HG02642 (cell line): ENCODE measurements around the gene IDH1.
"Not testable (repeated sequence)": the region's sequence is repeated elsewhere in the genome, so short reads cannot be mapped to it uniquely, and the experiment has no call there.

Source experiments
- ATAC-seq: cut with Tn5 transposase; IDR thresholded peaks from one replicate; pipeline ENCODE4 v1.9.1; 2021; ENCODE audit warnings: mild to moderate bottlenecking; ENCODE audit not compliant: unreplicated experiment, poor library complexity

IDH1 gene

GRCh38 chr2:208224802-208225201 lies 30.1 kb downstream of the IDH1 start:
- ATAC-seq, result no peak

GRCh38 chr2:208222351-208222750 lies 32.5 kb downstream of the IDH1 start:
- no peak for ATAC-seq

- ATAC-seq, result not testable (repeated sequence)
Measured at GRCh38 chr2:208221873-208222272, 33.0 kb downstream of the IDH1 start.

GRCh38 chr2:208210688-208211451 lies 44.0 kb downstream of the IDH1 start:
- no peak for ATAC-seq

GRCh38 chr2:208208335-208209085 lies 46.4 kb downstream of the IDH1 start:
- no peak for ATAC-seq

GRCh38 chr2:208207769-208208168 lies 47.1 kb downstream of the IDH1 start:
- no peak for ATAC-seq

GRCh38 chr2:208204166-208204565 lies 50.7 kb downstream of the IDH1 start:
- no peak for ATAC-seq

- no peak for ATAC-seq
Measured at GRCh38 chr2:208195531-208195930, 59.3 kb downstream of the IDH1 start.

GRCh38 chr2:208192611-208193236 lies 62.1 kb downstream of the IDH1 start:
- no peak for ATAC-seq

GRCh38 chr2:208189810-208190503 lies 64.9 kb downstream of the IDH1 start, which contains the start of gene C2orf80:
Gene C2orf80, minus strand, starts transcription at chr2:208190030. Its CDS starts 3,044 bp downstream, at chr2:208186986.
- ATAC-seq, result no peak

- ATAC-seq, result no peak
Measured at GRCh38 chr2:208189069-208189809, 65.6 kb downstream of the IDH1 start.

GRCh38 chr2:208186893-208187292 lies 68.0 kb downstream of the IDH1 start:
- no peak for ATAC-seq

- no peak for ATAC-seq
Measured at GRCh38 chr2:208186465-208186864, 68.4 kb downstream of the IDH1 start.
